ENCODE measurements around the gene JARID2.
A peak's percentile ranks its signal among the peaks of the same experiment; 100 is the strongest.

JARID2 gene

GRCh38 chr6:15264412-15264811, 18.5 kb downstream of the JARID2 start:
- no peak for DNase-seq (ENCODE audit: low read depth in 2 of 2)

- DNase-seq (ENCODE audit: low read depth in 2 of 2), result peak; percentile 73 to 77
Measured at GRCh38 chr6:15264902-15265761, 19.3 kb downstream of the JARID2 start.

- DNase-seq (ENCODE audit: low read depth in 2 of 2), result no peak
Measured at GRCh38 chr6:15265787-15266186, 19.9 kb downstream of the JARID2 start.

- no peak for DNase-seq (ENCODE audit: low read depth in 2 of 2)
Measured at GRCh38 chr6:15266423-15266996, 20.6 kb downstream of the JARID2 start.

GRCh38 chr6:15267221-15267620, 21.4 kb downstream of the JARID2 start:
- DNase-seq (ENCODE audit: low read depth in 2 of 2), result no peak

- no peak for DNase-seq (ENCODE audit: low read depth in 2 of 2)
Measured at GRCh38 chr6:15268137-15268908, 22.5 kb downstream of the JARID2 start.

- DNase-seq (ENCODE audit: low read depth in 2 of 2), result no peak
Measured at GRCh38 chr6:15269011-15269410, 23.1 kb downstream of the JARID2 start.

GRCh38 chr6:15269619-15270018, 23.8 kb downstream of the JARID2 start:
- DNase-seq (ENCODE audit: low read depth in 2 of 2), result no peak

- no peak for DNase-seq (ENCODE audit: low read depth in 2 of 2)
Measured at GRCh38 chr6:15270402-15270801, 24.5 kb downstream of the JARID2 start.

GRCh38 chr6:15272562-15272961, 26.7 kb downstream of the JARID2 start:
- no peak for DNase-seq (ENCODE audit: low read depth in 2 of 2)

GRCh38 chr6:15274692-15275387, 29.0 kb downstream of the JARID2 start:
- no peak for DNase-seq (ENCODE audit: low read depth in 2 of 2)

GRCh38 chr6:15276036-15276985, 30.4 kb downstream of the JARID2 start:
- DNase-seq (ENCODE audit: low read depth in 2 of 2), result no peak

GRCh38 chr6:15279047-15279661, 33.3 kb downstream of the JARID2 start:
- DNase-seq (ENCODE audit: low read depth in 2 of 2), result no peak

- no peak for DNase-seq (ENCODE audit: low read depth in 2 of 2)
Measured at GRCh38 chr6:15280028-15280427, 34.2 kb downstream of the JARID2 start.

GRCh38 chr6:15280961-15281360, 35.1 kb downstream of the JARID2 start:
- no peak for DNase-seq (ENCODE audit: low read depth in 2 of 2)

- DNase-seq (ENCODE audit: low read depth in 2 of 2), result no peak
Measured at GRCh38 chr6:15282334-15282733, 36.5 kb downstream of the JARID2 start.

- DNase-seq (ENCODE audit: low read depth in 2 of 2), result peak; percentile 58 to 66
Measured at GRCh38 chr6:15283986-15284361, 38.1 kb downstream of the JARID2 start.

GRCh38 chr6:15284743-15285142, 38.9 kb downstream of the JARID2 start:
- DNase-seq (ENCODE audit: low read depth in 2 of 2), result peak in 1 of 2 experiments; percentile 34

GRCh38 chr6:15285682-15286294, 39.9 kb downstream of the JARID2 start:
- DNase-seq (ENCODE audit: low read depth in 2 of 2), result no peak

Data from fibroblast of skin of left quadriceps (primary cell).